NOMO-1 treated with dmso at 0.1 percent for 144 hours (cell line): ENCODE data around the gene PTH1R.

Source experiments
- DNase-seq: peaks from one replicate; lab custom pipeline; 2025; ENCODE audit not compliant: unreplicated experiment; lab: John Stamatoyannopoulos, UW

Gene PTH1R

DNA sequence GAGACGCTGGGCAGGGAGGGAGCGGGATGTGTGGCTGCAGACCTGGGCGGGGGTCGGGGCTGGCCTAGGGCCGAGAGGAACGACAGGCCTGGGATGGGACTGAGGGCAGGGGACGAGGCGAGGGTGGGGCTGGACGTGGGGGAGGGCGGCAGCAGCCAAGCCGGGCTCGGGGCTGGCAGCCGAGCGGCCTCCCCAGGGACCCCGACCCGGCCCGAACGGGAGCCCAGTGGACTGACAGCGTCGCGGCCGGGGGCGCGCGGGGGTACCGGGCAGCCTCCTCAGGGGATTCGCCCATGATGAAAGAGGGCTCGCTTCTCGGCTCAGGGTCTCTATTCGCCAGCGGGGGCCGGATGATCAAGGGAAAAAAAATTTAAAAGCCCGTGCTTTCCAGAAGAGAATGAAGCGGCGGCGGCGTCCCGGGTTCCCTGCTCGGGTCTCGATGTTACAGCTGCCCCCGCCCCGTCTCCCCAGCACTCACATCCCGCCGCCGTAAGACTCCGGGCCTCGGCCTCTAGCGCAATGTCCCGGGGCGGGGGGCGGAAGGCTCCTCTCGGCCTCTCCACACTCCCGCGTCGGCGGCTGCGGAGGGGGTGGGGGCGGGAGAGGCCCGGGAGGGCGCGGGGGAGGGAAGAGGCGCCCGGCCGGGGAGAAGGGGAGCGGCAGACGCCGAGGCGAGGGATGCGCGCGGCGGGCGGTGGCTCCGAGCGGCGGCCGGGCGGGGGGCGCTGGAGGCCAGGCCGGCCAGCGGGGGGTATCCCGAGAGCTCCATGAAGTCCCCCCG, 4.3 kb downstream of the PTH1R start:
- DNase-seq: no peak

DNA sequence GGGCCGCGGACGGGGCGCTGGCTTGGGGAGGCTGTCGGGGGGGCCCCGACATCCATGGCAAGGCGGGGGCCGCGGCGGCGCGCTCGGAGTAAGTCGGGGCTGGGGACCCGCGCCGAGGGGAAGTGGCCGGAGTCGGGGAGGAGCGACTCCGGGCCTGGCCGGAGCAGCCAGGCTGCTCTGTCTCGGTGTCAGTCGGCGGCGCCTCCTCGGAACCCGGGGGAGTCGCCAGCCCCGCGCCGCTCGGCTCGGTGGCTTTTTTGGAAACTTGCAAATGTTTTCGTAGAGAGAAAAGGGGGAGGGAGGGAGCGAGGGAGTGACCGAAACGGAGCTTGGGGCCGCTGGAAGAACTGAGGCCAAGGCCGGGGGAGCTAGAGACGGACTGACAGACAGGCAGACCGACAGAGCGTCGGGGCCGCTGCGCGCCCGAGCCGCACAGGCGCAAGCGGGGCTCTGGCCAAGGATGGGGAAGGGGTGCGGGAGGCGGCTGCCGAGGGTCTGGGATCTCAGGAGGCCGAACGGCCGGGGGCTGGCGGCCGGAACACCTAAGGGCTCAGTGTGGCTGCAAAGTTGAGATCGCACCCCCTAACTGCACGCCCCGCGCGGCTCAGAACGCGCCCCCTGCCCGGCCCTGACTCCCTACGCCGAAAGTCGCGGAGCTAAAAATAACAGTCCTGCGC, 5.0 kb downstream of the PTH1R start:
- DNase-seq: no peak

DNA sequence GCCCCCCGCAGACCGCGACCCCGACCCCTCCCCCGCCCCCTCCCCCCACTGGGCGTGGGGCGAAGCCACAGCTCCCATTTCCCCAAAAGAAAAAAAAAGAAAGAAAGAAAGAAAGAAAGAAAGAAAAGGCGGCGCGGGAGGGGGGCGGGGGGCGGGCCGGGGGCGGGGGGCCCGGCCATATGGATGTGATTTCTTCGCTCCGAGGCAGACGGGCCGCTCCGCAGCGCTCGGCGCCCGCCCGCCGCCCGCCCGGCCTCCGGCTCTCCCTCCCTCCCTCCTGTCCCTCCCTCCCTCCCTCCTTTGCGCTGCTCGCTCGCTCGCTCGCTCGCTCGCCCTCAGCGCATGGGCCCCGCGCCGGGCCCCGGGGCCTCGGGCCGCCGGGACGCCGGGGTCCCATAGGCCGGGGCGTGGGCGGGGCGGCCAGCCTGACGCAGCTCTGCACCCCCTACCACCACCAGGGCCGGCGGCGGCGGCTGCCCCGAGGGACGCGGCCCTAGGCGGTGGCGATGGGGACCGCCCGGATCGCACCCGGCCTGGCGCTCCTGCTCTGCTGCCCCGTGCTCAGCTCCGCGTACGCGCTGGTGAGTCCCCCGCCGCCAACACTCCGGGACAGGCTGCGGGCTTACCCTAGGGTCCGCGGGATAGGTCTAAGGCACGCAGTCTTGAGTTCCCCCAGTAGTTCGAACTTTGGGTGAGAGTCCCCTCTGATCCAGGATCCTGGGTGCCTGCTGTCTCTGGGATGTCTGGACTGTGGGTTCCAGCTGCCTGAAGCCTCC, 5.7 kb downstream of the PTH1R start:
- DNase-seq: no peak

DNA sequence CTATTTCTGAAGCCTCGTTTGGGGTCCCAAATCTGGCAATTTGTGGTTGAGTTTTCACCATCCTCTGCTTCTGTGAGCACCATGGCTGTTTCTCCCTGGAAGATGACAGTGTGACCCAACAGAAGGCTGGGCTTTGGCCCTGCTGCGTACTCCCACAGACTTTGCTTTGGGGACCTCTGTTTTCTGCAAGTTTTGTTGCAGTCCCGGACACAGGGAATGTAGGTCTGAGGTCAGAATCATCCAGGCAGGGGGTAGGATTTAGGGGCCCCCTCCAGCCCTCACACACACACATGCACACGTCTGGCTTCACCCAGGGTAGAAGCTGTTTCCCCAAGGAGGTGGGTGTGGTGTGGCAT, 6.3 kb downstream of the PTH1R start:
- no peak for DNase-seq

DNA sequence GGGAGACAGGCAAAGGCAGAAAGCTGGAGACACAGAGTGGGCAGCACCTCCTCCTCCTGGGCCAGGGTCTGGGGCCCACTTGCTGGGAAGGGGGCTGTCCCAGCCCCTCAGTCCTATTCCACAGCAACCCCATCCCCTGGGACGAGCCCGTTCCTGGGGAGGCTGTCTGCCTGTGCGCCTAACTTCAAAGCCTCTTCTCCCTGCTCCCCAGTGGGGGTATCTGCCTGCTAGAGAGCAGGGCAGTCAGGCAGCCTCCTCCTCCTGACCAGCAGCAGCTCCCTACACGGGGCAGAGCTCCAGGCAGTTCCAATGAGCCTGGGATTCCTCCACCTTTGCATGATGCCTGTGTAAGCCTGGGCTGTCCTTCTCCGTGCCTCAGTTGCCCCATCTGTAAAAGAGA, 6.9 kb downstream of the PTH1R start:
- DNase-seq: no peak

DNA sequence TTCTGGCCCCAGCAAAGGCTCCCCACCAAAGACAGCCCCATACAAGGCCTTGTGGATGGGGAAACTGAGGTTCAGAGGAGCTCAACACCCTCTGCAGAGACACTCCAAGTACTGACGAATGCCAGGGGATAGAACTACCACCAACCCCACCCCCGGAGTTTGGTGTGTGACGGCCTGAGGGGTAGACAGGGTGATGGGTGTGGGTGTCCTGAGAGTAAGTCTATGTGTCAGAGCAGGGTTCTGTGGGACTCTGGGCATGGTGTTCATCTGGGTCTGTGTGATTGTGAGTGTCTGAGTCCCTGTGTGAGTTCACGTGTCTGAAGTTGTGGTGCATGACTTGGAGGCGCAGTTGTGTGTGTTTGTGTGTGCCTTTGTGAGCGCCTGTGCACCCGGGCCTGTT, 7.4 kb downstream of the PTH1R start:
- no peak for DNase-seq

DNA sequence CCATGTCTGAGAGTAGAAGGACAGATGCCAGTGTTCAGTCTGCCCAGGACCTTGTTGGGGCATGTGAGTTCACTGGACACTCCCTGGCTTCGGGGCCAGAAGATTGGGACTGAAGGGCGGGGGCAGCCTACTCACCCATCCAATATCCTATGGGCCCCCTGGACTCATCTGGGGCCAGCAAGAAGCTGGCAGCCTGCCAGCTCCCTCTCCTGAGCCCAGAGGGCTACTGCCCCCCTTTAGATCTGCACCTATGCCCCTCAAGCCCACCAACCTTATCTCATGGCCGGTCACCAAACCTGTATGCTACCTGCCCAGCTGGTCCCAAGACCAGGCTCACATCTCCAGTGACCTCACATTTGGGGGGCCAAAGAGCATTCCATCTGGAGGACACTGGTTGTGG, 8.1 kb downstream of the PTH1R start:
- no peak for DNase-seq

DNA sequence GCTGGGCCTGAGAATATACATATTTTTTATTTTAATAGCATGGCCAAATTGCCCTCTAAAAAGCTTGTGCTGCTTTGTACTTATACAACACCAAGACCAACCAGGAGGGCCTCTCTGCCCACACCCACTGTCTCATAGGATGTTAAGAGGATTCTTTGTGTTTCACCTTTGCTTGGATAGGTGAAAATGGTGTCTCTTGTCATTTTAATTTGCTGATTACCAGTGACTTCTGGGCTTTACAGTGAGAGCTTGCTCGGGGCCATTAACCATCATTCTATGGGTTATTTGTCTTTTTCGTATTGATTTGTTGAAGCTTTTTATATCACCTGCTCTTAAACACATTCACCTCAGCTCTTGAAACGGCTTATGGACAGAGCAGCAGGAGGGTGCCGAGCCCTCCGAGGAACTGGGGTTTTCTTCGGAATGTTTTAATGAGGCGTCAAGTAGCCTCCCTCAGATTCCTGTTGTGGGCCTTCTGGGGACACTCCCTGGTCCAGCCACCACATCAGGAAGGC, 10.5 kb downstream of the PTH1R start:
- no peak for DNase-seq

DNA sequence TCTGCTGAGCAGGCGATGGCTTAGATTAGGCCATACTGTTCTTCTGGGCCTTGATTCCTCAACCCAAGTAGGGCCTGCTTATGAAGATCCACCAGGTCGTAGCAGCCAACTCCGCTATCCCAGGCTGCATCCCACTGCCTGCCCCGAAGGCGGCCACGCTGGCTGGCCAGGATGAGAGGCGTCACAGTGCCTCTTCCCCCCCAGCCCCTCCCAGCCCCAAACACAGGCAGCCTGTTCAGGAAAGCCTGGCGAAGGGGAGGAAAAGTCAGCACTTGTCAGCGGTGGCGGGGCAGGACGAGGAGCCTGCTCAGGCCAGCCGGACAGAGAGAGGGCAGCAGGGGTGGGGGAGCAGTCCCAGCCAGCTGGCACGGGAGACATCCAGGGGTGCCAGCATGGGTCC, 11.2 kb downstream of the PTH1R start:
- DNase-seq: no peak

DNA sequence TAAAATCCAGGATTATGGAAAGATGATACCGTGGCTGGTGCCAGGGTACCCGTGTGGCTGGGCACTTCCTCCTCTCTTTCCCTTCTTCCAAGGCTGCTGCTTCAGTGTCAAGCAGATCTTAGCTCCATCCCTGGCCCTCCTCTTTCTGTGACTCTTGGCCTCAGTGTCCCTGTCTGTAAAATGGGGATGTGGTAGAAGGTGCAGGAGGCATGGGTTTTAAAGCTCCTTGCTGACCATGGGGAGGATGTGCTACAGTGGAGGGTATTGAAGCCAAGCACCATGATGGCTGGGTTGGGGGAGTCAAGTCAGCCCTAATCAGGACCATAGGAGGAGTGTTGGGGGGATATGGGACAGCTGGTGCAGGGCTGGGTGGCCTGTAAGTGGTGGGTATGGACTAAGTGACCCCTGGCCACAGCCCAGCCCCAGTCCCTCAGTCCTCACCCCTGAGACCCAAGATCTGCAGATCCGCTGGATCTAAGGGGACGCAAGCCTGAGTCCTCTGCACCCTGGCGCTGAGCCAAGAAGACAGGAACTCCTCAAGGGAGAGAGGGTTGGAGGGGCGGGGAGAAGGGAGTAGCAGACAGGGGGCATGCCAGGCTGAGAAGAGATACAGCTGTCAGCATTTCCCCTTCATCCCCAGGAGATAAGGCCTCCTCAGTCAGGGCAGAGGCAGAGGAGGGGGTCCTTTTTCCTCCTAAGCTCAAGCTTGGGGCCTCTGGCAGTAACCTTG, 12.0 kb downstream of the PTH1R start:
- no peak for DNase-seq

DNA sequence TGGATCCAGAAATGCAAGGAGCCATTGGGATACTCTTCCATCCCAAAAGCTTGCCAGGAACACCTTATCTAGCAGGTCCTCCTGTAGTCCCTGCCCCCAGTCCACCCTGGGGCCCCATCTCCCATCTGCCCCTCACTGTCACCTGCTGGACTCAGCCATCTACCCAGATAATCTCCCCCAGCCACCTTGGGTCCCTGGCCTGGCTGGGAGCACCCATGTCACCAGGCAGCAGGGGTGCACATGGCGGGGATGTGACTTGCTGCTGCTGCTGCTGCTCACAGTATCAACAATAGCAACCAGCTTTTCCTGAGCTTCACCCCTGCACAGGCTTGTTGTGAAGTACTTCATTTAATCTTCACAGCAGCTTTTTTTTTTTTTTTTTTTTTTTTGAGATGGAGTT, 12.6 kb downstream of the PTH1R start:
- DNase-seq: no peak

DNA sequence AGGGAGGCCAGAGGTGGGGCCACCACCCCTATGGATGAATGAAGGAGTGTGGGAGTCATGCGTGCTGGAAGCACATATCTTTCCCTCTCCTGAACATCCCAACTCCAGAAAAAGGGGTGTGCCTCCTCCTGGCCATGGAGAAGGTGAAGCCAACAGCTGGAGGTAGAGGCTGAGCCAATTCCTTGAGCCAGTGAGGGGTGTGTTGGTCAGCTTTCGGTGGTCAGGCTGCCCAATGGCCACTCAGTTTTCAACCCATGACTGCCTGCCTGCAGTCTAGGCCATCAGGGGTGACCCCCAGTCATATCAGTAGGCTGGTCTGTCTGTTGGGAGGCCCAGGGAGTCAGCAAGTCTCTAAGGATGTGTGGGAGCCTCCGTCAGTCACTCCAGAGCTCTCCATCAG, 13.6 kb downstream of the PTH1R start:
- DNase-seq: no peak

DNA sequence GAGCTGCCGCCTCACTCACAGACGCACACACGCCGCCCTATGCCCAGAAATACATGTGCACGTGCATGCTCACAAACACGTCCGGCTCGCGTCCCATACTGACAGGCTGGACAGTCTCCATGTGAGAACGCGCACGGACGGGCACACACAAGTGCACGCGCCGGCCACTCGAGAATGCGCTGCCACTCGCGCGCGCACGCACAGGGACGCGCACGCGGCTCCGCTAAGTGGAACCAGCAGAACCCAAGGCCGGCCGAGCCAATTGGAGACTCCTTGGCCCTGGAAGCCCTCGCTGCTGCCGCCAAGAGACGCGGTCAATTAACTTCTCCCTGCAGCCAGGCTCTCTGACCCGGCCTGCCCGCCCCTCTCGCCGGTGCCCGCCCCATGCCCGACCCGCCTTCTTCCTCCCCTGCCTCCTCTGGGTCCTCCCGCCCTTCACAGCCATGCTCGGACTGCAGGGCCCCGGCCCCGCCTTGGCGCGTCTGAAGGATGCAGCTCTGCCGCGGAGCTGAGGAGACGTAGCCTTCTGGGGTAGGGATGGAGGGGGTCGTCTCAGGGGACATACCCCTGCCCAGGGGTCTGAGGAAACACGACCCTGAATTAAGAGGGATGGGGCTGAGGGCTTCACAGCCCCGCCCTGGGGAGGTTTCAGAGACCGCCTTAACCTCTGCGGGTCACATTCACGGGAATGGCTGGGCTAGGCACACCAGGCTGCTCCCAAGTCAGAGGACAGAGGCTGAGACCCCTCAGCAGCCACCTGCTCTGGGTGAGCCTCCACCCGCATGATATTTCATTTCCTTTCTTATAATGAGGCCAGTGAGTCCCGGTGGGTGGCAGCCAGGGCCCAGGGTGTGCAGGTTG, 15.0 kb downstream of the PTH1R start:
- peak; percentile 77 for DNase-seq

DNA sequence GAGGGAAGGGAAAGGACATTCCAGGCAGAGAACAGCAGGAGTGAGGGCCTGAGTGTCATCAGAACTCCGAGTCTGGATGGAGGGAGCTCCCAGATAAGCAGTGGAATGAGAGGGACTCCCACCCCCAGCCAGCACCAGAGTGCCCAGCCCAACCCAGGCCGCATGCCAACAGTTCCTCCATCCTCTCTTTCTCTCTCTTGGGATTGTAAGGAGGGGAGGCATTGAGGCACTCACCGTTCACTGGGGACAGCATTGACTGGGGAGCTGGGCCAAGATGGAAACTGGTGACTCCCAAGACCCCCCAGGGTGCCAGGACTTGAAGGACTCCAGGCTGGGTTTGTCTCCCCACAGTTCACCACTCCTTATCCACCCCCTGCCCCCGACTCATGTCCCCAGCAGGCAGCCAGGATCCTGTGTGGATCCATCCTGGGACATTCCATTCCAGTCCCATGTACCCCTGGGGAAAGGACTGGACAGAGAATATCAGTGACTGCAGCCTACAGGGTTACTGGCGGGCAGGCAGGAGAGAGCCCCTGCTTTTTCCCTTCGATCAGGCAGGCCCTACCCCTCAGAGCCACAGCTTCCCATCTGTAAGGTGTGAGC, 15.7 kb downstream of the PTH1R start:
- no peak for DNase-seq

DNA sequence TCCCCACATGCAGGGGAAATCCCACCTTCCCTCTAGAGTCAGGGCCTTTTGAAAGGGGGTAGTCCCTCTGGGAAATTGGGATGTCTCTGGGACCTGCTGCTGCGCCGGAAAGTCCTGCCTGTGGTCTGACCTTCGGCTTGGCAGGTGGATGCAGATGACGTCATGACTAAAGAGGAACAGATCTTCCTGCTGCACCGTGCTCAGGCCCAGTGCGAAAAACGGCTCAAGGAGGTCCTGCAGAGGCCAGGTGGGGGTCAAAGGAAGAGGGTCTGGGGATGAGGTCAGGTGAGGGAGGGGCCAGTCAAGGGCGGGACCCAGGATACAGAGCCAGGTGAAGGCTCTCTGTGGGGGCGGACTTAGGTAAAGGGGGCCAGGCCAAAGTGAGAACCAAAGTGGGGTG, 16.2 kb downstream of the PTH1R start:
- DNase-seq: no peak

DNA sequence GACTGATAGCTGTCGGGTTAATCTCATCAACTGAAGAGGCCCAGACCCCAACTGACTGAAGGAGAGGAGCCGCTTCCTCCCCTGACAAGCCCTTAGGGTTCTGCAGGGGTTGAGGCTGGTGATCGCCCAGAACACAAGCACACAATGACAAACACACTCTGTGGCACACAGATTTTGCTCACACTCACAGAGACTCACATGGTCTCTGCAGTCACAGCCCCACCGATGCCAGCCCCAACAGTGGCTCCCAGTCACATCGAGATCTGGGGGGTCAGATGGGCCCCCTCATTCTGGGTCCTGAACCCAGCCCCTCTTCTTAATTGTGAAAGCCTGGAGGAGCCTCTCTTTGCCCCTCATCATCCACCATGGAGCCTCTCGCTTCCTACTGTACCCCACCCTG, 16.7 kb downstream of the PTH1R start:
- DNase-seq: no peak

DNA sequence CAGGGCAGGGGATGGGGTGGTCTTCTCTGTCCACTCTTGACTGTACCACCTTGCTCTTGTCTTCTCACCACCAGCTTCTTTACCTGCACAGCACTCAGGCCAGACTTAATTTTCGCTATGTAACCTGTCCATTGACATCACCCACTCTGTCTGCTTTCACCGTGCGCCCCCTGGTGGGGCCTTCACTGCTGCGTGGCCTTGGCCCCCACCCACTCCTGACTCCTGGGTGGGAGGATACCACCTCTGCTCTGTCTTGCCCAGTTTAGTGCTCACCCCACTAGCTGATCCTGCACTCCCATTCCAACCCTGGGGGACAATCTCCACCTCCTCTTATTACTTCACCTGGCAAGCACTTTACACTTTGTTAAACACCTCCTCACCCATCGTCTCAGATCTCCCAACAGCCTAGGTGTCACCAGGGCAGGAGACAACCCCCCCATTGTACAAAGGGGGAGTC, 17.7 kb downstream of the PTH1R start:
- peak; percentile 22 for DNase-seq

DNA sequence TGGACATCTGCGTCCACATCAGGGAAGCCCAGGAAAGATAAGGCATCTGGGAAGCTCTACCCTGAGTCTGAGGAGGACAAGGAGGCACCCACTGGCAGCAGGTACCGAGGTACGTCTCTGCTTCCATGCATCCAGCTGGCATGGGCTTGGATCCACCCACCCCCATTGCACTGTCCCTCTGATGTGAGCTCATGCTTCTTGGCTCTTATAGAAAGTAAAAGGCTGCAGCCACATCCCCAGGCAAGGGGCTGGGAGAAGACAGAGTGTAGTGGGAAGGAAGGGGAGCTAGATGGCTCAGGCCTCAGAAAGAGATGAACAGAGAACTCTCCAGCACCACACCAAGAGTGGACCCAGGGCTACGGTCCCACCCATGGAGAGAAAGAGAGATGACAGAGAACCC, 18.2 kb downstream of the PTH1R start:
- DNase-seq: no peak

DNA sequence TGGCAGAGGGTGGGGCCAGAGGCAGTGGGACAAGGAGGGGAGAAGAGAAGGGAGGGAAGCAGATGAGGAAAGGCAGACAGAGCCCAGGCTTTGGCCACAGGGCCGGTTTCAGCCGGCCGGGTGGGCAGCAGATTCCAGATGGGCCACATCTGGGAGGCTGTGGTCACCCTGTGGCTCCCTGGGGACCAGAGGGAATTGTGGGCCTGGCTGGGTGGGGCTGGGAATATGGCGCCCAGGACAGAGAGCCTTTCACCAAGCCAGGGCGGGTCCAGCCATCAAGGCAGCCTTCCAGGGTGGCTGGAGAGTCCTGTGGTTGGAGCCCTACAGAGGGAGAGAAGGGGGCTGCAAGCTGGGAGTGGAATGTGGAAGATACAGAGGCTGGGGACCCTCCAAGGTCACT, 18.9 kb downstream of the PTH1R start:
- DNase-seq: no peak

DNA sequence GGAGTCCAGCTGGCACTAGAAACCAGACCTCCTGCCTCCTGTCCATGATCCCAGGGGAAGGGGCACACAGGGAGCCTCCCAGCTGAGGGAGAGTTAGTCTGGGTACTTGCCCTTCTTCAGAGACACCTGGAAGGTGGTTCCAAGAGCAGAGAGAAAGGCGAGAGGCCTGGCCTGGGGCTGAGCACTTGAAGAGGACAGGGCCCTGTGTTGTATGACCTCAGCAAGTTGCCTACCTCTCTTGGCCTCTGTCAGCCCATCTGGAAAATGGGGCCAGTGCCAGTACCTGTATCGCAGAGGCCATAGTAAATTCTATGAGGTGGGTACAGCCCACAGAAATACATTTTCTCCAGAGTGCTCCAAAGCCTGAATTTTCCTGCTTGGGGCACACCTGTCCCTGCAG, 19.5 kb downstream of the PTH1R start:
- no peak for DNase-seq
